Neural crest cell (in vitro differentiated cells): ENCODE results near the gene EHD1. TPM values are rescaled to one million over a fixed set of nuclear protein-coding genes. Genes with fewer than 3 reads are reported as not detected.

Experiments
- DNase-seq: peaks from one replicate; pipeline ENCODE4 v3.0.0; 2021; ENCODE audit warnings: low read depth, mixed read lengths, low spot score
- H3K27ac Mint-ChIP-seq: one replicate; pipeline ENCODE4 v1.8.0; 2021; ENCODE audit warnings: mild to moderate bottlenecking, mixed read lengths; ENCODE audit not compliant: unreplicated experiment
- H3K27me3 Mint-ChIP-seq: 2 replicates; pipeline ENCODE4 v1.8.0; 2021; ENCODE audit warnings: low read depth, mild to moderate bottlenecking, mixed read lengths
- H3K36me3 Mint-ChIP-seq: 2 replicates; pipeline ENCODE4 v1.8.0; 2021; ENCODE audit warnings: low read depth, mild to moderate bottlenecking, mixed read lengths
- H3K4me1 Mint-ChIP-seq: 2 replicates; pipeline ENCODE4 v1.8.0; 2021; ENCODE audit warnings: mixed read lengths
- H3K4me3 Mint-ChIP-seq: one replicate; pipeline ENCODE4 v1.8.0; 2021; ENCODE audit warnings: mild to moderate bottlenecking, mixed read lengths
- H3K9me3 Mint-ChIP-seq: 2 replicates; pipeline ENCODE4 v1.8.0; 2021; ENCODE audit warnings: mixed read lengths
- total RNA-seq: library from RNA; stranded (reverse); gene quantifications from 2 replicates; pipeline ENCODE4 v1.2.1, GENCODE V29; 2021
- TF ChIP-seq, protein P1 (sequence below): fragments of 200-600 bp; sonication (generic); conservative IDR thresholded peaks from 2 replicates; pipeline ENCODE4 v1.5.0; 2021; ENCODE audit warnings: antibody characterized with exemption, mild to moderate bottlenecking

EHD1 gene
- total RNA-seq, 1 donor from 2014 or later, result 74.2 TPM

DNA sequence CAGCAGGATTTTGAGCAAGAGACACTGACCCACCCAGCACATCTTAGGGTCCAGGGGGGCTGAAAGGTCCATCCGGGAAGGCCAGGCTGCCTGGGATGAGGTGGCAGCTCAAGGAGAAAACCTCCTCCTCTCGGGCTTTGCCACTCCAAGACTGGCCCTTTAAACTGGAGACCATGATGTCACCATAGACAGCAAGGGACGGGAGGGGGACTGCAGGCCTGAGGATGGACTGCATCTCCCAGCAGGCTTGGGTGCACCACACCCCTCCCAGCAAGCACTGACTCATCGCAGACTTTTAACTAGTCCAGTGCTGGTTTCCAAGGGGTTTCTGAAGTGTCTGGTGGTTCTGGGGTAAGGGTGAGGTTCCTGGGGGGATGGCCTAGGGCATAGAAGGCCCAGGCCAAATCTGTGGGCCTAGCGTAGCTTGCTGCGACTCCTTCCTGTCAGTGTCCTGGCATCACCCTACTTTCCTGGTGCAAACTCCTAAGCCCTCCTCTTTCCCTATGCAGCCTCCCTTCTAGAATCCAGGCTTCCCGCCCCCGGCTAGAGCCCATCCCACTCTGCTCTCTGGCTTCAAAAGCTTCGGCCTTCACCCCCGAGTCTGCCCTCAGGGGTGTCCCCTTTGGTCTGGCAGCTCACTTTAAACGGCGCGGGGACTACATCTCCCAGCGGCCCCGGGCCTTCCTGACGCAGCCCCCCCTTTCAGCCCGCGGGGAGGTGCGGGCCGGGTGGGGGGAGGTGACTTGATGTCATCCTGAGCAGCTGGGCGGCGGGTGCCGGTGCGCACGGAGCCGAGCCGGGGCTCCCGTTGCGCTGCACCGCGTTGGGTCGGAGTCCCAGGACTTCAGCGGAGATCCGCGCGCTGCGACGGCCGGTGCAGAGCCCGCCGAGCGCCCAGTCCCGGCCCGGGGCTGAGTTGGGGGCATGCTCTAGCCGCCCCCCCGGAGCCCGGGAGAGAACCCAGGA lies 45.8 kb upstream of the EHD1 start, which contains the start of gene PPP2R5B:
Gene PPP2R5B, plus strand, starts transcription at position 746 of the 966 bp plus-strand sequence. CDS start 1,046 bp downstream, outside the sequence.
- Mint-ChIP-seq H3K27me3 (no peaks in the 10 kb centered on the region), H3K36me3 (no peaks in the 10 kb centered on the region), H3K9me3 (no peaks in the 10 kb centered on the region), H3K27ac (peak within 1 kb of the TSS; percentile 100), H3K4me1 (peaks cover 14% of the 10 kb centered on the region), H3K4me3 (peak within 1 kb of the TSS; percentile 94)
- TF ChIP-seq, protein P1, sequence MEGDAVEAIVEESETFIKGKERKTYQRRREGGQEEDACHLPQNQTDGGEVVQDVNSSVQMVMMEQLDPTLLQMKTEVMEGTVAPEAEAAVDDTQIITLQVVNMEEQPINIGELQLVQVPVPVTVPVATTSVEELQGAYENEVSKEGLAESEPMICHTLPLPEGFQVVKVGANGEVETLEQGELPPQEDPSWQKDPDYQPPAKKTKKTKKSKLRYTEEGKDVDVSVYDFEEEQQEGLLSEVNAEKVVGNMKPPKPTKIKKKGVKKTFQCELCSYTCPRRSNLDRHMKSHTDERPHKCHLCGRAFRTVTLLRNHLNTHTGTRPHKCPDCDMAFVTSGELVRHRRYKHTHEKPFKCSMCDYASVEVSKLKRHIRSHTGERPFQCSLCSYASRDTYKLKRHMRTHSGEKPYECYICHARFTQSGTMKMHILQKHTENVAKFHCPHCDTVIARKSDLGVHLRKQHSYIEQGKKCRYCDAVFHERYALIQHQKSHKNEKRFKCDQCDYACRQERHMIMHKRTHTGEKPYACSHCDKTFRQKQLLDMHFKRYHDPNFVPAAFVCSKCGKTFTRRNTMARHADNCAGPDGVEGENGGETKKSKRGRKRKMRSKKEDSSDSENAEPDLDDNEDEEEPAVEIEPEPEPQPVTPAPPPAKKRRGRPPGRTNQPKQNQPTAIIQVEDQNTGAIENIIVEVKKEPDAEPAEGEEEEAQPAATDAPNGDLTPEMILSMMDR, result no peak
- DNase-seq, result peak; percentile 70

DNA sequence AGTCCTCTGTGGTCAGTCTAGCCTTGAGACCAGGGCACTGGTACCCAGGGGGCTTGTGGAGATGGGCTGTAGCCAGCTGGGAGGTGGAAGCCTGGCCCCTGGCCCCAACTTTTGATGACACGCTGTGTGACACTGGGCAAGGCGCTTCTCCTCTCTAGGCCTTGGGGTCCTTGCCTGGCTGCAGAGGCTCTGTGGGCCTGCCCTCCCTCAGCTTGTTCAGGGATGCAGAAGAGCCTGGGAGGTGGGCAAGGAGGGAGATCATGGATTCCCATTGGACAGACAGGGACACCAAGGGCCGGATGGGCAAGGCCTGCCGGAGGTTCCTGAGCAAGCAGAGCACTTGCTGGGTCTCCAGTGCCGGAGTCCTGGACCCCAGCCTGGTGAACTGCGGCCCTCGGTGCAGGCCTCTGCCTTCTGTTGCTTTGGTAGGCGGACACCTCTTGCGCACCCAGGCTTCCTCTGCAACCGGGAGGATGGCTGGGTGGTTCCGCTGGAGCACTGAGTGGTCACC lies 44.8 kb upstream of the EHD1 start:
- no peaks in the 10 kb centered on the region for H3K27me3 Mint-ChIP-seq
- peaks cover 14% of the 10 kb centered on the region for H3K4me1 Mint-ChIP-seq
- H3K4me3 Mint-ChIP-seq, result peak overlapping the region; percentile 49
- H3K9me3 Mint-ChIP-seq, result no peaks in the 10 kb centered on the region
- no peaks in the 10 kb centered on the region for H3K36me3 Mint-ChIP-seq
- TF ChIP-seq, protein P1, result no peak
- DNase-seq, result no peak
- H3K27ac Mint-ChIP-seq, result no peak overlapping the region

- H3K27ac Mint-ChIP-seq, result no peak overlapping the region
- H3K27me3 Mint-ChIP-seq, result no peaks in the 10 kb centered on the region
- DNase-seq, result no peak
- TF ChIP-seq, protein P1, result no peak
- no peak overlapping the region for H3K4me3 Mint-ChIP-seq
- H3K4me1 Mint-ChIP-seq, result peaks cover 31% of the 10 kb centered on the region
- H3K9me3 Mint-ChIP-seq, result no peaks in the 10 kb centered on the region
- no peaks in the 10 kb centered on the region for H3K36me3 Mint-ChIP-seq
Measured at GRCh38 chr11:64921384-64921783, 43.0 kb upstream of the EHD1 start.

DNA sequence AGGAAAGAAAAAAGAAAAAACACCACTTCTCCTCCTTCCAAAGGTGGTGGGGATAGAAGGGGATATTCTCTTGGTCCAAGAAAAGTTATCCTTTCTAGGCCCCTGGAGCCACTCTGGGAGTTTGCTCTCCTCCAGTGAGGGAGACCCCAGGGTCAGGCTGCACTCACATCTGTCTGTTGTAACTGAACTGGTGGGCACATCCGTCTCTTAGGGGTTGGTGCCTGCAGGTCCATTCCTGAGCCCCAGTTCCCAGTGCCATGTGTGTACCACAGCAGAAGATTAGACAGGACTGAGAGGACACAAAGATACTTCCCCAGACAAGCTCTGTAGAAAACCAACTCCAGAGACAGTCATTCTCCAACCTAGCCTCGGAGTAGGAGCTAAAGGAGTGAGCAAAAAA lies 41.7 kb upstream of the EHD1 start:
- DNase-seq, result no peak
- Mint-ChIP-seq H3K4me3 (no peak overlapping the region), H3K27me3 (no peaks in the 10 kb centered on the region), H3K36me3 (no peaks in the 10 kb centered on the region), H3K4me1 (peaks cover 35% of the 10 kb centered on the region), H3K9me3 (no peaks in the 10 kb centered on the region), H3K27ac (peak overlapping the region; percentile 19)
- TF ChIP-seq, protein P1, result no peak

DNA sequence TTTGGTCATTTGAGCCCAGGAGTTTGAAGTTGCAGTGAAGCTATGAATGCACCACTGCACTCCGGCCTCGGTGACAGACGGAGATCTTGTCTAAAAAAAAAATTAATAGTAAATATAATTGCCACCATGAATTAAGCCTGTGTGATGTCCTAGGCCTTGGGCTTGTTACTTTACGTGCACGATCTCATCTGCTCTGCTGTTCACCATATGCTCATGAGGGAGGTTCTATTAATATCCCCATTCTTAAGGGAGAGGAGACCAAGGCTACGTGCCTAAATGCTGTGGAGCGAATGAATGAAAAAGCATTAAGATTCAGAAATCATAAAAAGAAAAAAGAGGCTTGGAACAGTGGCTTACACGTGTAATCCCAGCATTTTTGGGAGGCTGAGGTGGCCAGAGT lies 41.2 kb upstream of the EHD1 start:
- no peaks in the 10 kb centered on the region for H3K27me3 Mint-ChIP-seq
- H3K4me1 Mint-ChIP-seq, result peaks cover 33% of the 10 kb centered on the region
- H3K9me3 Mint-ChIP-seq, result no peaks in the 10 kb centered on the region
- H3K27ac Mint-ChIP-seq, result no peak overlapping the region
- H3K36me3 Mint-ChIP-seq, result no peaks in the 10 kb centered on the region
- H3K4me3 Mint-ChIP-seq, result no peak overlapping the region
- TF ChIP-seq, protein P1, result no peak
- no peak for DNase-seq
